Stimulated activated CD4-positive, alpha-beta T cell treated with anti-CD3 and anti-CD28 coated beads, Interleukin-4, amount 100 ng/mL, for 48 hours (primary cell): Measurements from ENCODE around the gene CAMK1.

ENCODE experiments used
- DNase-seq, 2 donors: peaks; one replicate each; pipeline ENCODE4 v3.0.0-alpha.2; 2020; ENCODE audit warnings: low read depth in 2 of 2

Gene CAMK1

DNA sequence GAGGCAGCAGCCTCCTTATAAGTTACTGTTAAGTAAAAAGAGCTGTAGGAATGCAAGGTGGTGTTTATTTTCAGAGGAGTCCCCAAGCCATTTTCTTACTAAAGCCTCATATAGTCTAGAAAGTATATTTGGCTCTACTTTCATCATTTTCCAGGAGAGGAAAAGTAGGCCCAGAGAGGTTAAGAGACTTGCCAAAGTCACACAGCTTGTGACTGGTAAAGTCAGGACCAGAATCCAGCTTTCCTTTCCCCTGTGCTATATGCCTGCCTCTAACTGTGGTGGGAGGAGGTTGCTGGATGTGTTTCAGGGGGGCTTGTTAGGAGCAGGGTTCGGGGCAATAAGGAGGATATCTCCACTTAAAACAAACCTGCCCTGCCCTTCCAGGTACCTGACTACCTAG, 27.2 kb downstream of the CAMK1 start:
- no peak for DNase-seq

- no peak for DNase-seq
Observed at GRCh38 chr3:9739181-9739580, 30.6 kb downstream of the CAMK1 start.

DNA sequence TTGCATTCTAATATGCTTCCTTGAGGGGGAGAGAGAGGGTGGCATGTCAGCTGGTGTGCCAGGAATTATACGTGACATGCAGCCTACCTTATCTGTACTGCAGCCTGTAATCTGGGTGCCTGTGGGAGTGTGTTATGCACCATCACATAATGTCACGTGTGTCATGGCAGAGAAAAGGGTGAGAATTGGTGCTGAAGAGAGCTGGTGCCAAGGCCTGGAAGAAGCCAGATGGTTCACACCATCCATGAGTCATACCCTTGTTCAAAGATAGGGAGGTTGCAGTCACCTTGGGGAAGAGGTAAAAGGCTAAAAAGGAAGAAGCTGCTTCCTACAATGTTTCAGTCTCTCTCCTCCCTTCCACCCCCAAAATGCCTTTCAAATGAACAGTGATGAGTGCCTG, 32.9 kb downstream of the CAMK1 start:
- DNase-seq = no peak

DNA sequence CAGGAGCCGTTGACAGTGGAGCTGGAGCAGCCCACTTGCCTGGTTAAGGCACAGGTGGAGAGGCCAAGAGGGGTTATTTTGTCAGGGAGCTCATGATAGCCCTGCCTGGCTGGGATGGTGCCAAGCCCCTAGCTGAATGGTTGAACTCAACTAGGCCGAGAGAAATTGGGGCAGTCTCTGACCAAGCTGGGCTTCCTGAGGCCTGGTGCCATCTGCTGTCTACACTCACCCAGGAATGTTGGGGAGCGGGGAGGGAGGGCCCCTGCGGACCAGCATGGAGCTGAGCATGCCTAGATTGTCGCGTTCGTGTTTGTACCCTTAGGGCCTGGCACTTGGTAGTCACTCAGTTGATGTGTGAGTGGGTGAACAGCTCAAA, 37.0 kb downstream of the CAMK1 start:
- DNase-seq = no peak

- DNase-seq = peak; percentile 22 to 24
Observed at GRCh38 chr3:9732080-9732739, 37.5 kb downstream of the CAMK1 start.

DNA sequence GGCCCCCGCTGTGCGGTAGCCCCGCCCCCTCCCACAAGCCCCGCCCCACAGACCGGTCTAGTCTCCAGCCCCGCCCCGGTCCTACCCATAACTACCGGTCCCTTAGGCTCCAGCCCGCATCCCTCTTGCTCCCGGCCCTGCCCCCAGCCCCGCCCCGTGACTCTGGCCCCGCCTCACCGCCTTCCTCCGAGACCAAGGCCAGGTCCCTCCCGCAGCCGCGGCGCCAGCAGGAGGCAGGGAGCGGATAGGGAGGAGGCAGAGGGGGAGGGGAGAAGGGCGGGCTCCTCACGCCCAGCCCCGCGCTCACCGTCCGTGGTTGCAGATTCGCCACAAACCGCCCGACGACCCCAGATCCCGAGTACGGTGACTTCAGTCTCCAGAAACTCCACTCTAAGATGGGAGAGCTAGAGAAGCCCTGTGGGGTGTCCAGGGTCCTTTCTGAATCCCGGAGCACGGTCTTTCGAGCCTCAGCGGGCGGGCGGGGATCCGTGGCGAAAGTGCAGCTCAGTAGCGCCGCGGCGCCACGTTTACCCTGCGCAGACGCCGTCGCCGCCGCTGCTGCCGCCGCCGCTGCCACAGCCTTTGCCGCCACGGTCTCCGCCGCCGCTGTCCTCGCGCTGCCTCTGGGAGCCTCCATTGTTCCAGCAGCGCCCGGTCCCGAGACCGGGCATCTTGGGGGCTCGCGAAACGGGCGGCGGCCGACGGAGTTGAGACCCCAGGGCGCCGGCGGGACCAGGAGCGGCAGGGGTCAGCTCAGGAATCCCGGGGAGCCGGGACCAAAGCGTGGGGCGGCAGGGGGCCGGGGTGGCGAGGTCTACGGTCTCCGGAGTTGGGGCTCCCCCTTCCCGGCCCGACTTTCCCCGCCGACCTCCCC, 38.3 kb downstream of the CAMK1 start, which contains the start of gene BRPF1:
Gene BRPF1 (plus strand): TSS at position 530 of the 874 bp plus-strand sequence. CDS start 2,406 bp downstream, outside the sequence.
- peak; percentile 100 for DNase-seq

DNA sequence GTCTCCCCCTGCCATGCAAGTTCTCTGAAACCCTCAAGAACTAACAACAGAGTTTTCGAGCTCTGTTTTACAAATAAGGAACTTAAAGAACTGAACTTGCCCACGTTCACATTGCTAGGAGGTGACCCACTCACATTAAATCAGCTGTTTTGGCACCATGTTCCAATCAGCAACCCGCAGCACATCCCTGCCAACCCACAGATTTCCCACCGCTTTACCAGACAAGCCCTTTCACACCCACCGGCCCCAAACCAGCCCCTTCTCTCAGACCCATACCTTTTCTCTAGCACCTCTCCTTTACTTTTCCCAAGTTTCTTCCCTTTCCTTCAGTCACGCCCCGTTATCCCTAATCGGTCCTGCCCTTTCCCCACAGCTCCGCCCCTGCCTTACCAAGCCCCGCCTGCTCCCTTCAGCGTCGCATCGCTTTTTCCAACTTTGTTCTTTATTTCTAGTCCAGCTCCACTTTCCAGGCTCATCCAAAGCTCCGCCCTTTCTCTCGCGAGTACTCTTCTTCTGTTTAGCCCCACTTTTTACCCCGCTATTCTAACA, 39.0 kb downstream of the CAMK1 start:
- no peak for DNase-seq

DNA sequence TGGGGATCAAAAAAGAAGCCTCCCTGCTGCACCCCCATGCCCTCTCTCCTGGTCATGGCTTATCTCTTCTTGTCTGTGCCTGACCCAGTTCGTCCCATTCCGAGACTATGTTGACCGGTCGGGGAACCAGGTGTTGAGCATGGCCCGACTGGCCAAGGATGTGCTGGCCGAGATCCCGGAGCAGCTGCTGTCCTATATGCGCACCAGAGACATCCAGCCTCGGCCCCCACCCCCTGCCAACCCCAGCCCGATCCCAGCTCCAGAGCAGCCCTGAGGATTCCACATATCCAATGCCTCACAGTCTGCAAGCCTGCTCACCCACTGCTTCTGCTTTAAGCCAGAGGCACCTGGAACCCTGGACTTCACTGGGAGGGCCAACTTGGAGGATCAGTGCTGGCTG, 40.3 kb downstream of the CAMK1 start:
- DNase-seq = no peak

- no peak for DNase-seq
Observed at GRCh38 chr3:9727743-9728142, 42.0 kb downstream of the CAMK1 start.

- peak; percentile 43 to 46 for DNase-seq
Observed at GRCh38 chr3:9727041-9727595, 42.6 kb downstream of the CAMK1 start.

GRCh38 chr3:9725775-9726515, 43.8 kb downstream of the CAMK1 start:
- no peak for DNase-seq

DNA sequence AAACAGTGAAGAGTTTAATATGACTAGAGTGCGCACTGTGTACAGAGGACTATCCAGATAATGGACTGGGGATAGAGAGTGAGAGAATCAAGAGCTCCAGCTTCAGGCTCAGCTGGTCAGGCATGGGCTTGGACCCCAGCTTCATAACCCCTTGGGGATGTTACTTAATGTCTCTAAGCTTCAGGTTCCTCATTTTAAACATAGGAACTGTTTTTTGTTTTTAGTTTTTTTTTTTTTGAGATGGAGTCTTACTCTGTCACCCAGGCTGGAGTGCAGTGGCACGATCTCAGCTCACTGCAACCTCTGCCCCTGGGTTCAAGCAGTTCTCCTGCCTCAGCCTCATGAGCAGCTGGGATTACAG, 48.1 kb downstream of the CAMK1 start:
- DNase-seq = no peak

- no peak for DNase-seq
Observed at GRCh38 chr3:9721015-9721699, 48.6 kb downstream of the CAMK1 start.

DNA sequence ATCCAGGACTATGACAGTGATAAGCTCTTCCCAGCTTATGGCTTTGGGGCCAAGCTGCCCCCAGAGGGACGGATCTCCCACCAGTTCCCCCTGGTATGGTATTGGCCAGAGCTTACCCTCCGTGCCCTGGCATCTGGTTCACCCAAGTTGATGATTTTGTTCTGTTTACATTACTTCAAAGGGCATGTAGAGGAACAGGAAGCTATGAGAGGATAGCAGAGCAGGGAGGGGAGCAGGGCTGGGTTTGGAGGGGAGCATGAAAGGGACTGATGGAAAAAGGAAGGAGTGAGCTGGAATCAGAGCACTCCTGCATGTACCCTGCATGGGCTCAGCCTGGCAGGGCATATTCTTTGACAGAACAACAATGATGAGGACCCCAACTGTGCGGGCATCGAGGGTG, 51.6 kb downstream of the CAMK1 start:
- no peak for DNase-seq

- DNase-seq = no peak
Observed at GRCh38 chr3:9717563-9717962, 52.2 kb downstream of the CAMK1 start.

GRCh38 chr3:9716801-9717555, 52.8 kb downstream of the CAMK1 start:
- no peak for DNase-seq

DNA sequence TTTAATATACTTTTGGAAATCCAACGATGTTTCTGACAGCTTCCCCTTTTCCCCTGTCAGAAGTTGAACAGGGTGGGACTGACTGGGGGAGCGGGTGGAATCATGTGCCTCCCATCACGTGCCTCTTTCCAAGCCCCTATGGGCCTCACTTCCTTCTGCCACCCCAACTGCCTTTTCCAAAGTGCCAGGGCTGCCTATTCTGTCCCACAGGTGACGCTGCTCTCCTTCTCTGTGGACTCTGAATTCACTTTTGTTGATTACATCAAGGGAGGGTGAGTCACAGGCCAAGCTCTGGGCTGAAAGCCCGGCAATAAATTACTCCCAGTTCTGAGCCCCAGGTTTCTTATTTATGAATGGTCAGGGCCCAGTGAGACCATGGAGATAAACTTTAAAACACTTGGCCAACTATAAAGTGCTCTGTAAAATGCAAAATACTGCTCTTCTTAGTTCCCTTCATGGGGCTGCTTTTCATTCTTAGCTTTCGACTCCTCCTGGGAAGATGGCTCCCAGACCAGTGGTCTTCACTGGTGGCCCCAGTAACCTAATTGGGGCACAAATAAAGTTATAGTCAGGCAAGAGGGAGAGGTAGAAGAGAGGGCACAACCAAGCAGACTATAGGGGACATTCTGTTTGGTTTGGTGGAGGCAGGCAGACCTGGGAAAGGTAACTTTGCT, 53.8 kb downstream of the CAMK1 start:
- peak in 1 of 2 donors; percentile 35 for DNase-seq

GRCh38 chr3:9715136-9715535, 54.6 kb downstream of the CAMK1 start:
- DNase-seq = no peak

DNA sequence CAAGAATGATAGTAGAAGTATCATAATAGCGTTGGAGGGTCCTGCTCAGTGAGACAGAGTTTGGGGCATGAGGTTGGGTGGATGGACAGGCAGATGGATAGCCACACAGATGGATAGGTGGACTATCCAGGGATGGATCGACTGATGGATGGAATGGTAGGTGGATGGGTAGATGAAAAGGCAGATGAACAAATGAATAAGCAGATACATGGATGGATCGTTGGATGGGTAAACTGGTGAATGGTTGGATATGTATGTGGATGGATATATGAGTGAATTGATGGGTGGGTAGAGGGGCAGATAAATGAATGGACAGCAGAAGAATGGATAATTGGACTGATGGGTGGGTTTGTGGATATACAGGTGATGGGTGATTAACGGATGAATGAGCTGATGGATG, 56.6 kb downstream of the CAMK1 start:
- no peak for DNase-seq

GRCh38 chr3:9712415-9712814, 57.3 kb downstream of the CAMK1 start:
- DNase-seq = no peak
